Central memory CD4-positive, alpha-beta T cell (primary cell): ENCODE results near the gene GAK.

ENCODE experiments used
- DNase-seq: peaks from one replicate; pipeline ENCODE4 v3.0.0; 2022

Gene GAK

GRCh38 chr4:906339-907102 lies 25.6 kb downstream of the GAK start:
- no peak for DNase-seq

- DNase-seq = no peak
These were observed 26.4 kb downstream of the GAK start for GRCh38 chr4:905485-906338.

GRCh38 chr4:903066-904046 lies 28.8 kb downstream of the GAK start:
- DNase-seq = no peak

- no peak for DNase-seq
These were observed 30.8 kb downstream of the GAK start for GRCh38 chr4:901192-901910.

- no peak for DNase-seq
These were observed 31.4 kb downstream of the GAK start for GRCh38 chr4:900721-901120.

GRCh38 chr4:900073-900472 lies 32.0 kb downstream of the GAK start:
- no peak for DNase-seq

- DNase-seq = no peak
These were observed 32.6 kb downstream of the GAK start for GRCh38 chr4:899556-899906.

- no peak for DNase-seq
These were observed 33.1 kb downstream of the GAK start for GRCh38 chr4:898869-899555.

- DNase-seq = no peak
These were observed 34.0 kb downstream of the GAK start for GRCh38 chr4:898123-898522.

GRCh38 chr4:896630-897029 lies 35.5 kb downstream of the GAK start:
- DNase-seq = no peak

GRCh38 chr4:896216-896615 lies 35.9 kb downstream of the GAK start:
- no peak for DNase-seq

GRCh38 chr4:895596-895995 lies 36.5 kb downstream of the GAK start:
- no peak for DNase-seq

GRCh38 chr4:893995-894705 lies 38.0 kb downstream of the GAK start:
- no peak for DNase-seq

GRCh38 chr4:893276-893994 lies 38.7 kb downstream of the GAK start:
- no peak for DNase-seq

- no peak for DNase-seq
These were observed 39.3 kb downstream of the GAK start for GRCh38 chr4:892780-893179.

GRCh38 chr4:891747-892146 lies 40.4 kb downstream of the GAK start:
- no peak for DNase-seq

GRCh38 chr4:890036-890695 lies 42.0 kb downstream of the GAK start:
- no peak for DNase-seq

GRCh38 chr4:889516-889915 lies 42.6 kb downstream of the GAK start:
- DNase-seq = no peak

- DNase-seq = no peak
These were observed 44.1 kb downstream of the GAK start for GRCh38 chr4:888029-888428.
